Measurements from ENCODE around the gene ECI1. TPM values are rescaled to one million over a fixed set of nuclear protein-coding genes. Genes with fewer than 3 reads are reported as not detected.

The ECI1 gene
- total and polyA plus RNA-seq, 2 of the 4 experiments (the other 2 are of a cell fraction), result 20.3 to 30.1 TPM

- TF ChIP-seq SMC3 (IDR thresholded peaks at IDR 0.05; ENCODE audit: low read depth, low read length), result no peak
These were observed 22.5 kb upstream of the ECI1 start (continued) for GRCh38 chr16:2273931-2274330.

GRCh38 chr16:2273484-2273883, 22.1 kb upstream of the ECI1 start:
- Histone ChIP-seq H3K9me3 (ENCODE audit: control insufficient read depth, insufficient read depth, low read length) (no peaks in the 10 kb centered on the region), H2BK5ac (ENCODE audit: low read depth, low read length, poor library complexity, severe bottlenecking) (no peak overlapping the region), H2BK15ac (ENCODE audit: low read depth, low read length) (no peak overlapping the region), H3K14ac (replicated peaks; ENCODE audit: low read depth, low read length) (no peak overlapping the region), H2AK9ac (replicated peaks; ENCODE audit: low read depth, low read length, poor library complexity) (no peak overlapping the region), H4K8ac (ENCODE audit: low read depth in 2 of 2, low read length in 2 of 2) (no peak overlapping the region), H4K20me1 (ENCODE audit: insufficient read depth, low read length) (peaks cover 16% of the 10 kb centered on the region), H2AK5ac (ENCODE audit: low read depth, low read length) (no peak overlapping the region), H3K56ac (ENCODE audit: extremely low read depth, insufficient read depth, low read length) (no peak overlapping the region), H3K9me1 (ENCODE audit: insufficient read depth, low read length) (peaks cover 7% of the 10 kb centered on the region), H3K23ac (ENCODE audit: low read depth, low read length) (no peak overlapping the region), H3K27ac (ENCODE audit: insufficient read depth, low read length) (no peak overlapping the region), H2BK120ac (ENCODE audit: low read depth, low read length) (no peak overlapping the region), H4K91ac (ENCODE audit: insufficient read depth, low read depth, low read length) (no peak overlapping the region), H3K4ac (ENCODE audit: low read depth, low read length) (no peak overlapping the region), H3K36me3 (ENCODE audit: control insufficient read depth, insufficient read depth, low read length) (peaks cover 3% of the 10 kb centered on the region; the same call in 1 of the 2 replicates), H3K18ac (ENCODE audit: low read depth, low read length) (no peak overlapping the region), H3K27me3 (ENCODE audit: control insufficient read depth, insufficient read depth, low read length) (peaks cover 6% of the 10 kb centered on the region; the same call in 1 of the 2 replicates), H4K5ac (ENCODE audit: low read depth, low read length) (no peak overlapping the region), H2BK20ac (ENCODE audit: low read depth, low read length) (no peak overlapping the region), H3K9ac (ENCODE audit: low read depth, low read length) (no peak overlapping the region), H2AFZ (replicated peaks; ENCODE audit: low read length, poor library complexity) (no peak overlapping the region), H3K4me3 (ENCODE audit: insufficient read depth, low read depth, low read length) (no peak overlapping the region), H3K79me1 (ENCODE audit: low read depth in 1 of 2, low read length in 2 of 2) (peaks cover 6 to 30% of the 10 kb centered on the region in 2 experiments; a peak in 3 of 4 replicates), H3K4me1 (ENCODE audit: control insufficient read depth, insufficient read depth, low read length) (peaks cover 6% of the 10 kb centered on the region), H3K4me2 (ENCODE audit: low read depth, low read length) (no peak overlapping the region)
- DNase-seq, result no peak
- BruUV-seq (replicated peaks), result no TSS peak
- WGBS, 2 experiments (ENCODE audit: extremely low coverage in 2 of 2, insufficient read length in 1 of 2), result 86% methylated on average over 5 of the region's 16 CpGs; no CpG with 5 or more reads in 1 of the 2 experiments
- ChIA-PET POLR2A (ENCODE audit: unreplicated experiment) (no interaction called here), CTCF (no interaction called here)
- TF ChIP-seq SMC3 (IDR thresholded peaks at IDR 0.05; ENCODE audit: low read depth, low read length) (no peak), CEBPB (IDR thresholded peaks at IDR 0.05; ENCODE audit: low read depth, low read length) (no peak), RAD21 (IDR thresholded peaks at IDR 0.05; ENCODE audit: low read length) (no peak), USF2 (IDR thresholded peaks at IDR 0.05; ENCODE audit: low read depth, low read length) (no peak), BHLHE40 (IDR thresholded peaks at IDR 0.05; ENCODE audit: low read depth, low read length) (no peak), MAFK (IDR thresholded peaks at IDR 0.05; ENCODE audit: low read depth, low read length) (no peak), POLR2A (IDR thresholded peaks at IDR 0.05; ENCODE audit: low read depth, low read length) (no peak), RFX5 (IDR thresholded peaks at IDR 0.05; ENCODE audit: low read depth, low read length) (no peak), NFE2L2 (IDR thresholded peaks at IDR 0.05; ENCODE audit: low read depth, low read length) (no peak), MAZ (IDR thresholded peaks at IDR 0.05; ENCODE audit: borderline replicate concordance, low read depth, low read length) (no peak), MXI1 (IDR thresholded peaks at IDR 0.05; ENCODE audit: borderline replicate concordance, low read depth, low read length) (no peak), CHD1 (IDR thresholded peaks at IDR 0.05; ENCODE audit: low read depth, low read length) (no peak), RCOR1 (IDR thresholded peaks at IDR 0.05; ENCODE audit: insufficient replicate concordance, low read length) (no peak)
- TF ChIP-seq, protein P1, sequence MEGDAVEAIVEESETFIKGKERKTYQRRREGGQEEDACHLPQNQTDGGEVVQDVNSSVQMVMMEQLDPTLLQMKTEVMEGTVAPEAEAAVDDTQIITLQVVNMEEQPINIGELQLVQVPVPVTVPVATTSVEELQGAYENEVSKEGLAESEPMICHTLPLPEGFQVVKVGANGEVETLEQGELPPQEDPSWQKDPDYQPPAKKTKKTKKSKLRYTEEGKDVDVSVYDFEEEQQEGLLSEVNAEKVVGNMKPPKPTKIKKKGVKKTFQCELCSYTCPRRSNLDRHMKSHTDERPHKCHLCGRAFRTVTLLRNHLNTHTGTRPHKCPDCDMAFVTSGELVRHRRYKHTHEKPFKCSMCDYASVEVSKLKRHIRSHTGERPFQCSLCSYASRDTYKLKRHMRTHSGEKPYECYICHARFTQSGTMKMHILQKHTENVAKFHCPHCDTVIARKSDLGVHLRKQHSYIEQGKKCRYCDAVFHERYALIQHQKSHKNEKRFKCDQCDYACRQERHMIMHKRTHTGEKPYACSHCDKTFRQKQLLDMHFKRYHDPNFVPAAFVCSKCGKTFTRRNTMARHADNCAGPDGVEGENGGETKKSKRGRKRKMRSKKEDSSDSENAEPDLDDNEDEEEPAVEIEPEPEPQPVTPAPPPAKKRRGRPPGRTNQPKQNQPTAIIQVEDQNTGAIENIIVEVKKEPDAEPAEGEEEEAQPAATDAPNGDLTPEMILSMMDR (conservative IDR thresholded peaks at IDR 0.05; ENCODE audit: low read depth, low read length), result no peak
- TF ChIP-seq, protein P2, sequence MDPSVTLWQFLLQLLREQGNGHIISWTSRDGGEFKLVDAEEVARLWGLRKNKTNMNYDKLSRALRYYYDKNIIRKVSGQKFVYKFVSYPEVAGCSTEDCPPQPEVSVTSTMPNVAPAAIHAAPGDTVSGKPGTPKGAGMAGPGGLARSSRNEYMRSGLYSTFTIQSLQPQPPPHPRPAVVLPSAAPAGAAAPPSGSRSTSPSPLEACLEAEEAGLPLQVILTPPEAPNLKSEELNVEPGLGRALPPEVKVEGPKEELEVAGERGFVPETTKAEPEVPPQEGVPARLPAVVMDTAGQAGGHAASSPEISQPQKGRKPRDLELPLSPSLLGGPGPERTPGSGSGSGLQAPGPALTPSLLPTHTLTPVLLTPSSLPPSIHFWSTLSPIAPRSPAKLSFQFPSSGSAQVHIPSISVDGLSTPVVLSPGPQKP (IDR thresholded peaks at IDR 0.05; ENCODE audit: borderline replicate concordance, low read depth, low read length), result no peak
- in situ Hi-C loops (cut with MboI; ENCODE audit: low sequenced_read_pairs), result loop anchor here (10.0 kb wide), 1 partner anchor 151 kb away; the partner anchor contains the start of gene CCNF
- dilution Hi-C loops (cut with HindIII; ENCODE audit: low sequenced_read_pairs, unreplicated experiment), result no loop called here
- no peak for ATAC-seq (ENCODE audit: low read depth)
- intact Hi-C loops (cut with micrococcal nuclease), result no loop called here

All from IMR-90 (cell line).